NCI-H1105 (cell line): Measurements from ENCODE around the gene TXNDC2.

Experiments used
- DNase-seq: peaks from one replicate; lab custom pipeline; 2025; lab: John Stamatoyannopoulos, UW

TXNDC2 gene

GRCh38 chr18:9860682-9861081 is 25.1 kb upstream of the TXNDC2 start:
- DNase-seq: no peak

- DNase-seq: no peak
These were observed 24.6 kb upstream of the TXNDC2 start for GRCh38 chr18:9861157-9861556.

- DNase-seq: no peak
These were observed 23.8 kb upstream of the TXNDC2 start for GRCh38 chr18:9861933-9862332.

GRCh38 chr18:9862686-9863085 is 23.1 kb upstream of the TXNDC2 start:
- no peak for DNase-seq

- no peak for DNase-seq
These were observed 22.5 kb upstream of the TXNDC2 start for GRCh38 chr18:9863282-9863681.

GRCh38 chr18:9865764-9866490 is 19.8 kb upstream of the TXNDC2 start:
- no peak for DNase-seq

GRCh38 chr18:9866627-9867026 is 19.1 kb upstream of the TXNDC2 start:
- no peak for DNase-seq

GRCh38 chr18:9867071-9867594 is 18.6 kb upstream of the TXNDC2 start:
- DNase-seq: no peak

- no peak for DNase-seq
These were observed 16.7 kb upstream of the TXNDC2 start for GRCh38 chr18:9868857-9869714.

GRCh38 chr18:9869715-9870430 is 15.9 kb upstream of the TXNDC2 start:
- no peak for DNase-seq

GRCh38 chr18:9870431-9871008 is 15.3 kb upstream of the TXNDC2 start:
- no peak for DNase-seq

GRCh38 chr18:9871244-9871746 is 14.5 kb upstream of the TXNDC2 start:
- no peak for DNase-seq

GRCh38 chr18:9872823-9873222 is 12.9 kb upstream of the TXNDC2 start:
- no peak for DNase-seq

- DNase-seq: no peak
These were observed 11.0 kb upstream of the TXNDC2 start for GRCh38 chr18:9874728-9875127.

- no peak for DNase-seq
These were observed 9.4 kb upstream of the TXNDC2 start for GRCh38 chr18:9876212-9876866.

- no peak for DNase-seq
These were observed 8.7 kb upstream of the TXNDC2 start for GRCh38 chr18:9876867-9877654.

- DNase-seq: no peak
These were observed 8.1 kb upstream of the TXNDC2 start for GRCh38 chr18:9877655-9878014.

- DNase-seq: no peak
These were observed 7.7 kb upstream of the TXNDC2 start for GRCh38 chr18:9878095-9878494.

- no peak for DNase-seq
These were observed 7.0 kb upstream of the TXNDC2 start for GRCh38 chr18:9878783-9879242.

- DNase-seq: no peak
These were observed 1.7 kb upstream of the TXNDC2 start for GRCh38 chr18:9884090-9884489.
